HG03135 (cell line): ENCODE data around the gene AMIGO2.

Source experiments
- ATAC-seq: cut with Tn5 transposase; IDR thresholded peaks from one replicate; pipeline ENCODE4 v1.9.1; 2021; ENCODE audit warnings: mild to moderate bottlenecking, moderate library complexity; ENCODE audit not compliant: unreplicated experiment

The AMIGO2 gene

GRCh38 chr12:47038270-47038748, 41.5 kb downstream of the AMIGO2 start:
- no peak for ATAC-seq

GRCh38 chr12:47035484-47035883, 44.3 kb downstream of the AMIGO2 start:
- no peak for ATAC-seq

DNA sequence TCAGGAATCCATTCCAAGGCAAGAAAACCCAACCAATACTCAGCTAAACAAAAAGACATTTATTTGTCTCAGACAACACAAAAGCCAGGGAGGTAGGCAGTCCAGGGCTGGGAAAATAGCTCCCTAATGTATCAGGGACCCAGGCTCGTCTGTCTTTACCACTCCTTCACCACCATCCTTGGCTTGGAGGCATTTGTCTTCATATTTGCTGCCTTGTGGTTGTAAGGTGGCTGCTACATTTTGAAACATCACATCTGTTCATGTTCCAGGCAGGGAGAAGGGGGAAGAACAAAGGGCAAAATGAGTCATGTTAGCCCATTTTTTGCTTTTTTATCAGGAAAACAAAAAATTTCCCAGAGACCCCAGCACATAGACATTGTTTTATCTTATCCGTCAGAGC, 45.1 kb downstream of the AMIGO2 start:
- no peak for ATAC-seq

GRCh38 chr12:47033789-47034555, 45.8 kb downstream of the AMIGO2 start:
- no peak for ATAC-seq

GRCh38 chr12:47033081-47033480, 46.7 kb downstream of the AMIGO2 start:
- ATAC-seq, result no peak

GRCh38 chr12:47032644-47033043, 47.1 kb downstream of the AMIGO2 start:
- ATAC-seq, result no peak

DNA sequence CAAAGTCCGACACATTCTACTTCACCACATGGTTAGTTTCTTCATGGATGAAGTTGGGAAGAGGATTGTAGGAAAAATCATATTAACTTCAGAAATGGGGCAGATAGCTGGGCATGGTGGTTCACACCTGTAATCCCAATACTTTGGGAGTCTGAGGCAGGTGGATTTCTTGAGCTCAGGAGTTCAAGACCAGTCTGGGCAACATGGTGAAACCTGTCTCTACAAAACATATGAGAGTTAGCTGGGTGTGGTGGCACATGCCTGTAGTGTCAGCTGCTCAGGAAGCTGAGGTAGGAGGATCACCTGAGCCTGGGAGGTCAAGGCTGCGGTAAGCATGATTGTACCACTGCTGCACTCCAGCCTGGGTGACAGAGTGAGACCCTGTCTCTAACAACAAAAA, 49.9 kb downstream of the AMIGO2 start:
- ATAC-seq, result no peak

DNA sequence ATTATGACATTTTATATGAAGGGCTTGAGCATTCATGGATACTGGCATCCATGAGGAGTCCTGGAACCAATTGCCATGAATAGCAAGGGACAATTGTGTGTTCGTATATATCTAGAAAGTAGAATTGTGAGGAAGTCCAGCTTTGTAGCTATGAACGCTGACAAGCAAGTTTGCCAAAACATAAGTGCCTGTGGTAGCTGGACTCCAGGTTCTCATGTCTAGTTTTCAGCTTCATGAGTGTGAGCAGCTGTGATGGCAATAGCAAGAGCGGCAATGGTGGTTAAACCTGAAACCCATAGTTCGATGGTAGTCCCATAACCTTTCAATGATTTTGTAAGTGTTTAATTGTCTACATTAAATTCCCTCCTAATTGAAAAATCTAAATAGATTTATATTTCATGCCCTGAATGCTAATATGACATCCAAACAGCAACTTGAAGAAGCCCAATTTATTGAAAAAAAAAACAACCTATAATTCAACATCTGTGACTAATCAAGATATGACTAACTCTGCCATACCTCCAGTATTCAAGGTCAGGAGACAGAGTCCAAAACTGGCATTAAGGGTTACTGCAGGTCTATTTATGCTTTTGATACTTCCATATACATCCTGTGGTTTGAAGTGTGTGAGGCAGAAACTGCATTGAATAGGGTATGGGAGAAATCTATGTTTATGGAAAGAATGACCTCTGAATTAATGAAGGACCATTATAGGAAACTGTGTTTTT, 50.6 kb downstream of the AMIGO2 start:
- ATAC-seq, result no peak

DNA sequence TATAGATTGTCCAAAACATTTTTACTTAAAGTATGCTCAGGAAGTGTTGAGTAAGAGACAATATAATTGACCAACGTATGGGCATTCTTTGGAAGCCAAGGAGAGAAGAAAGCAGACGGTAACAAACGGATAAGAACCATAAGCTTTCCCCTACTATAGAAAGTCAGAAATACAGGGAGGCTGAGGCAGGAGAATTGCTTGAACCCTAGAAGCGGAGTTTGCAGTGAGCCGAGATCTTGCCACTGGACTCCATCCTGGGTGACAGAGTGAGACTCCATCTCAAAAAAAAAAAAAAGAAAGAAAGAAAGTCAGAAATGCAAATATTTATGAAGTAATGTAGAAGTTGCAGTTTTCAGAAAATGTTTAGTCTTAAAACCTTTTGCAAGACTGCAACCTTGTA, 51.6 kb downstream of the AMIGO2 start:
- no peak for ATAC-seq
